SU-DHL-6 (cell line): ENCODE results near the gene PRRC1.
A peak's percentile ranks its signal among the peaks of the same experiment; 100 is the strongest.

Source experiments
- H2AFZ ChIP-seq: fragments of 200-600 bp; sonication (generic); 2 replicates; pipeline ENCODE4 v1.6.1; 2014; ENCODE audit warnings: low read depth, mild to moderate bottlenecking, moderate library complexity, mixed read lengths, antibody characterized with exemption, low read length; ENCODE audit not compliant: severe bottlenecking
- H3F3A ChIP-seq: fragments of 200-600 bp; shearing (Covaris generic); 2 replicates; pipeline ENCODE4 v1.6.0; 2016; ENCODE audit warnings: antibody characterized with exemption, mild to moderate bottlenecking; ENCODE audit not compliant: insufficient read depth
- H3K27ac ChIP-seq: fragments of 200-600 bp; sonication (generic); 2 replicates; pipeline ENCODE4 v1.5.1; 2016; ENCODE audit warnings: low read depth, mild to moderate bottlenecking, low read length, moderate library complexity, mixed read lengths
- H3K27me3 ChIP-seq: fragments of 200-600 bp; sonication (generic), shearing (Covaris generic); 2 replicates; pipeline ENCODE4 v1.6.0; 2014; ENCODE audit warnings: mild to moderate bottlenecking, low read length
- H3K36me3 ChIP-seq: fragments of 200-600 bp; sonication (generic); 2 replicates; pipeline ENCODE4 v1.6.1; 2014; ENCODE audit warnings: mild to moderate bottlenecking, low read length, mixed read lengths
- H3K4me2 ChIP-seq: fragments of 300-600, 200-600 bp; shearing (Covaris generic), sonication (generic); 2 replicates; pipeline ENCODE4 v1.6.0; 2014; ENCODE audit warnings: low read length, low read depth, mild to moderate bottlenecking; ENCODE audit not compliant: poor library complexity, severe bottlenecking
- H3K4me3 ChIP-seq: fragments of 200-600 bp; sonication (generic); 2 replicates; pipeline ENCODE4 v1.5.1; 2014; ENCODE audit warnings: antibody characterized with exemption, low read length, mild to moderate bottlenecking, mixed read lengths; ENCODE audit not compliant: insufficient read depth, poor library complexity, severe bottlenecking
- H3K79me2 ChIP-seq: fragments of 200-600 bp; sonication (generic); 2 replicates; pipeline ENCODE4 v1.6.1; 2014; ENCODE audit warnings: mild to moderate bottlenecking, low read length, moderate library complexity; ENCODE audit not compliant: insufficient read depth
- H3K9ac ChIP-seq: fragments of 200-600 bp; sonication (generic); 2 replicates; pipeline ENCODE4 v1.7.0; 2014; ENCODE audit warnings: mild to moderate bottlenecking, low read length
- H3K9me2 ChIP-seq: fragments of 200-600 bp; sonication (generic); replicated peaks from 2 replicates; pipeline ENCODE4 v1.6.1; 2014; ENCODE audit warnings: low read length; ENCODE audit not compliant: insufficient read depth
- H3K9me3 ChIP-seq: fragments of 200-600 bp; sonication (generic); 2 replicates; pipeline ENCODE4 v1.6.1; 2014; ENCODE audit warnings: low read length, mixed read lengths; ENCODE audit not compliant: insufficient read depth
- H4K20me1 ChIP-seq: fragments of 200-600 bp; sonication (generic); 2 replicates; pipeline ENCODE4 v1.6.1; 2014; ENCODE audit warnings: low read depth, mild to moderate bottlenecking, antibody characterized with exemption, low read length, moderate library complexity, mixed read lengths
- EZH2phosphoT487 ChIP-seq: fragments of 200-600 bp; sonication (generic), shearing (Covaris generic); conservative IDR thresholded peaks from 2 replicates; pipeline ENCODE4 v1.6.1; 2018; ENCODE audit warnings: mild to moderate bottlenecking, antibody characterized with exemption, low read length, moderate library complexity, mixed read lengths
- TF ChIP-seq, protein P1 (sequence below): fragments of 200-600 bp; sonication (generic); IDR thresholded peaks from one replicate; pipeline ENCODE4 v1.5.1; 2017; ENCODE audit warnings: antibody characterized with exemption, mild to moderate bottlenecking, low read length, moderate library complexity; ENCODE audit not compliant: insufficient read depth, poor library complexity, severe bottlenecking

Gene PRRC1

DNA sequence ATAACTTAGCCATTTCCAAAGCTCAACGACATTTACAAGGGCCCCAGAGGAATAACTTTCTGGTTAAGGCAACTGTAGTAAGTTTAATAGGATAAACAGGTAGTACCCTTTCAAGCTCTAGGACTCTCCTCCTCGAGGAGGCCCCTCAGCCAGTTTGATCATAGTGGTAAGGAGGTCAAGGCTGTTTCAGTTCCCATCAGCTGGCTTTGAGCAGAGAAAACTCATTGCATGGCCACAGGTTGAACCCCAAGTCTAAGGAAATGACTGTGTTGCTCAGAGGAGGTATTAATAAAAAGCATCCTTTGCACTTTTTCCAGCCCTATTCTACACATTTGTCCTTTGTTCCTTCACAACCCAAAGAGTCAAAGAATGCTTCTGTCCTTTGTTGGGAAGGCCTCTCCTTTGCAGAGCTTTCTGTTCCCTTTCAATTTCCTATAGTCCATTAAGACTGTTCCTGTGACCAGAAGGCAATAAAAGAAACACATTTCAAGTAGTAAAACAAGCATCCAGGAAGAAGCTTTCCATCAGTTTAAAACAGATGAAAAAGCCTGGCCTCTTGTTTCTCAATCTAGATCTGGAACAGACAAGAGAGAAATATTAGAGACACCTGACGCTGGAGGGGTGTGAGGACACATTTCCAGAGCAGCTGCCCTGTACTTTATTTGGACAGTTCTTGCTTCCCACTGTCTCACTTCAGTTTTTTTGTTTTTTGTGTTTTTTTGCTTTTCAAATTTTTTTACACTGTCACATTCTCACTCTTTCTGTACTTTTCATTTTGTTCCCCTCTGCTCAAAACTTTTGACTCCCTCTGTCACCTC, 54.1 kb downstream of the PRRC1 start:
- no peak for TF ChIP-seq EZH2phosphoT487
- TF ChIP-seq, protein P1, sequence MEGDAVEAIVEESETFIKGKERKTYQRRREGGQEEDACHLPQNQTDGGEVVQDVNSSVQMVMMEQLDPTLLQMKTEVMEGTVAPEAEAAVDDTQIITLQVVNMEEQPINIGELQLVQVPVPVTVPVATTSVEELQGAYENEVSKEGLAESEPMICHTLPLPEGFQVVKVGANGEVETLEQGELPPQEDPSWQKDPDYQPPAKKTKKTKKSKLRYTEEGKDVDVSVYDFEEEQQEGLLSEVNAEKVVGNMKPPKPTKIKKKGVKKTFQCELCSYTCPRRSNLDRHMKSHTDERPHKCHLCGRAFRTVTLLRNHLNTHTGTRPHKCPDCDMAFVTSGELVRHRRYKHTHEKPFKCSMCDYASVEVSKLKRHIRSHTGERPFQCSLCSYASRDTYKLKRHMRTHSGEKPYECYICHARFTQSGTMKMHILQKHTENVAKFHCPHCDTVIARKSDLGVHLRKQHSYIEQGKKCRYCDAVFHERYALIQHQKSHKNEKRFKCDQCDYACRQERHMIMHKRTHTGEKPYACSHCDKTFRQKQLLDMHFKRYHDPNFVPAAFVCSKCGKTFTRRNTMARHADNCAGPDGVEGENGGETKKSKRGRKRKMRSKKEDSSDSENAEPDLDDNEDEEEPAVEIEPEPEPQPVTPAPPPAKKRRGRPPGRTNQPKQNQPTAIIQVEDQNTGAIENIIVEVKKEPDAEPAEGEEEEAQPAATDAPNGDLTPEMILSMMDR, result no peak
- Histone ChIP-seq H3K4me2 (no peak overlapping the region), H3K27ac (no peak overlapping the region)

DNA sequence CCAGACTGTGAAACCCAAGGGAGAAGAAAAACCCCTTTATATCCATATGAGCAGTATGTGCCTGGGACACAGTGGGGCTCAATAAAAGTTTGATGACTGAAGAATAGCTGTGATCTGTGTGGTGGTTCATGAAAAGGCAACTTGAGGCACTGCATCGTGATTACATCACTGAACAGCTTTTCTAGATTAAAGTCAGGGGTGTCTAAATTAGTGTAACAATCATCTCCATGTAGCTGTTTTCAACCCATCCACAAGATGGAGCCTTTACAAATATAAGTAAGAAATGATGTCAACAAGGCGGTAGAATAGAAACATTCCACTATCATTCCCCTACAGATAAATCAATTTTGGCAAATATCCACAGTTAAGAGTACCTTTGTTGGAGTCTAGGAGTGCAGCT, 55.5 kb downstream of the PRRC1 start:
- Histone ChIP-seq H4K20me1 (no peaks in the 10 kb centered on the region), H3K9ac (no peak overlapping the region), H3K36me3 (no peaks in the 10 kb centered on the region), H3K4me3 (no peak overlapping the region), H3K27me3 (no peaks in the 10 kb centered on the region), H3K9me2 (no peaks in the 10 kb centered on the region), H3K4me2 (no peak overlapping the region), H2AFZ (no peak overlapping the region), H3F3A (no peaks in the 10 kb centered on the region), H3K27ac (no peak overlapping the region), H3K79me2 (no peaks in the 10 kb centered on the region), H3K9me3 (no peaks in the 10 kb centered on the region)
- no peak for TF ChIP-seq EZH2phosphoT487
- TF ChIP-seq, protein P1, result peak; percentile 23

More for the DNA sequence above, 54.1 kb downstream of the PRRC1 start:
- H3K4me3 ChIP-seq, result no peak overlapping the region
- H3F3A ChIP-seq, result no peaks in the 10 kb centered on the region
- no peak overlapping the region for H2AFZ ChIP-seq
- no peaks in the 10 kb centered on the region for H3K9me3 ChIP-seq
- H3K27me3 ChIP-seq, result no peaks in the 10 kb centered on the region
- H4K20me1 ChIP-seq, result no peaks in the 10 kb centered on the region
- H3K9me2 ChIP-seq, result no peaks in the 10 kb centered on the region
- H3K36me3 ChIP-seq, result no peaks in the 10 kb centered on the region
- no peak overlapping the region for H3K9ac ChIP-seq
- H3K79me2 ChIP-seq, result no peaks in the 10 kb centered on the region

DNA sequence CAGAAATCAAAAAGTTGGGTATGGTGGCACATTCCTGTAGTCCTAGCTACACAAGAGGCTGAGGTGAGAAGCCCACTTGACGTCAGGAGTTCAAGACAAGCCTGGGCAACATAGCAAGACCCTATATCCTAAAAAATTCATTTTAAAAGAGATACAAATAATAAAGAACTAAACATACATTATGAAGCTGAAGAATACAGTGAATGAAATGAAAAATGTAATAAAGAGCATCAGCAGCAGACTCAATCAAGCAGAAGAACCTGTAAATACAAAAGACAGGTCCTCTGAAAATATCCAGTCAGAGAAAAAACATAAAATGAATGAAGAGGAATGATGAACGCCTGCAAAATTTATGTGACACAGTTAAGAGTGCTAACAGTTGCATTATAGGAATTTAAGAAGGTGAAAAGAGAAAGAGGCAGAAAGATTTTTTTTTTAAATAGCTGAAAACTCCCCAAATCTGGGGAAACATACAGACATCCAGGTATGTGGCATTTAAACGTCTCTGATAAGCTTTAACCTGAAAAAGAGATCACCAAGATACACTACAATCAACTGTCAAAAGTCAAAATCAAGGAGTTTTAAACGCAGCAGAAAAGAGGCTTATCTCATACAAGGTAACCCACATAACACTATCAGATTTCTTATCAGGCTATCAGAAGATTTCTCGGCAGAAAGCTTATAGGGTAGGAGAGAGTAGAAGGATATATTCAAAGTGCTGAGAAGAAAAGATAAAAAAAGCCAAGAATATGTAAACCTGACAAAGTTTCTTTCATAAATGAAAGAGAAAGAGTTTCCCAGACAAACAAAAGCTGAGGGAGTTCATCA, 57.6 kb downstream of the PRRC1 start:
- Histone ChIP-seq H3K4me3 (no peak overlapping the region), H3F3A (no peaks in the 10 kb centered on the region), H3K79me2 (no peaks in the 10 kb centered on the region), H3K9ac (no peak overlapping the region), H2AFZ (no peak overlapping the region), H3K27ac (no peak overlapping the region), H3K9me2 (no peaks in the 10 kb centered on the region), H3K27me3 (no peaks in the 10 kb centered on the region), H3K36me3 (no peaks in the 10 kb centered on the region), H4K20me1 (no peaks in the 10 kb centered on the region), H3K4me2 (no peak overlapping the region), H3K9me3 (no peaks in the 10 kb centered on the region)
- TF ChIP-seq EZH2phosphoT487, result no peak
- TF ChIP-seq, protein P1, result no peak
